ENCODE measurements around the gene NAIF1. TPM values are rescaled to one million over a fixed set of nuclear protein-coding genes. Genes with fewer than 3 reads are reported as not detected.
"Not testable (repeated sequence)": the region's sequence is repeated elsewhere in the genome, so short reads cannot be mapped to it uniquely, and the experiment has no call there.

The NAIF1 gene
- total RNA-seq, 6 experiments from 2014 or later: 8.7 to 11.5 (median 9.8) TPM

DNA sequence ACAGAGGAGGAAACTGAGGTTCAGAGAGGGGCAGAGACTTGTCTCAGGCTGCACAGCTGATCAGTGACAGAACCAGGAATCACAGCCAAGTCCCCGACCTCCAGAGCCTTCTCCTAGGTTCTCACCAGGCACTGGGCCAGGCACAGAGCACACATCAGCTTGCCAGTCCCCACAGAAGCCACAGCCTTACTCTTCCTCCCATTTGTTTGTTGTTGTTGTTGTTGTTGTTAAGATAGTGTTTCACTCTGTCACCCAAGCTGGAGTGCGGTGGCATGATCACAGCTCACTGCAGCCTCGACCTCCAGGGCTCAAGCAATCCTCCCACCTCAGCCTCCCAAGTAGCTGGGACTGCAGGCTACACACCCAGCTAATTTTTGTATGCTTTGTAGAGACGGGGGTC, 41.4 kb downstream of the NAIF1 start:
- Mint-ChIP-seq H3K9me3 (no peaks in the 10 kb centered on the region), H3K27me3 (ENCODE audit: insufficient read depth) (no peaks in the 10 kb centered on the region), H3K27ac (no peak overlapping the region), H3K36me3 (ENCODE audit: low read depth) (no peaks in the 10 kb centered on the region), H3K4me1 (ENCODE audit: low read depth) (peaks cover 14% of the 10 kb centered on the region), H3K4me3 (no peak overlapping the region)
- no peak for DNase-seq
- TF ChIP-seq, protein P1, sequence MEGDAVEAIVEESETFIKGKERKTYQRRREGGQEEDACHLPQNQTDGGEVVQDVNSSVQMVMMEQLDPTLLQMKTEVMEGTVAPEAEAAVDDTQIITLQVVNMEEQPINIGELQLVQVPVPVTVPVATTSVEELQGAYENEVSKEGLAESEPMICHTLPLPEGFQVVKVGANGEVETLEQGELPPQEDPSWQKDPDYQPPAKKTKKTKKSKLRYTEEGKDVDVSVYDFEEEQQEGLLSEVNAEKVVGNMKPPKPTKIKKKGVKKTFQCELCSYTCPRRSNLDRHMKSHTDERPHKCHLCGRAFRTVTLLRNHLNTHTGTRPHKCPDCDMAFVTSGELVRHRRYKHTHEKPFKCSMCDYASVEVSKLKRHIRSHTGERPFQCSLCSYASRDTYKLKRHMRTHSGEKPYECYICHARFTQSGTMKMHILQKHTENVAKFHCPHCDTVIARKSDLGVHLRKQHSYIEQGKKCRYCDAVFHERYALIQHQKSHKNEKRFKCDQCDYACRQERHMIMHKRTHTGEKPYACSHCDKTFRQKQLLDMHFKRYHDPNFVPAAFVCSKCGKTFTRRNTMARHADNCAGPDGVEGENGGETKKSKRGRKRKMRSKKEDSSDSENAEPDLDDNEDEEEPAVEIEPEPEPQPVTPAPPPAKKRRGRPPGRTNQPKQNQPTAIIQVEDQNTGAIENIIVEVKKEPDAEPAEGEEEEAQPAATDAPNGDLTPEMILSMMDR (IDR thresholded peaks at IDR 0.05): no peak

DNA sequence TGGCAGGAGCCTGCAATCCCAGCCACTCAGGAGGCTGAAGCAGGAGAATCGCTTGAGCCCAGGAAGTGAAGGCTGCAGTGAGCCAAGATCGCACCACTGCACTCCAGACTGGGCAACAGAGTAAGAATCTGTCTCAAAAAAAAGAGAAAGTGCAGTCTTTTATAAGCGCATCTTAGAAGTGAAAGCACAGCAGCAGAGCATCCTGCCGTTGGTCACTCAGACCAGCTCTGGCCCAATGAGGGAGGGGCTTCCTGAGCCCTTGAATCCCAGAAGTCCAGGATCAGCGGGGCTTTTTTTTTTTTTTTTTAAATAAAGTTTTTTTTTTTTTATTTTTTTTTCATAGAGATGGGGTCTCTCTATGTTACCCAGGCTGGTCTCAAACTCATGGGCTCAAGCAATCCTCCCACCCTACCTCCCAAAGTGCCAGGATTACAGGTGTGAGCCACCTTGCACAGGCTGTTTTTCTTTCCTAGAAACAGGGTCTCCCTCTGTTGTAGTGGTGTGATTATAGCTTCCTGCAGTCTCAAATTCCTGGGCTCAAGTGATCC, 42.3 kb downstream of the NAIF1 start:
- Mint-ChIP-seq H3K27ac (no peak overlapping the region), H3K9me3 (no peaks in the 10 kb centered on the region), H3K4me1 (ENCODE audit: low read depth) (peaks cover 14% of the 10 kb centered on the region), H3K4me3 (no peak overlapping the region), H3K36me3 (ENCODE audit: low read depth) (no peaks in the 10 kb centered on the region), H3K27me3 (ENCODE audit: insufficient read depth) (no peaks in the 10 kb centered on the region)
- no peak for DNase-seq
- TF ChIP-seq, protein P1 (IDR thresholded peaks at IDR 0.05): no peak

DNA sequence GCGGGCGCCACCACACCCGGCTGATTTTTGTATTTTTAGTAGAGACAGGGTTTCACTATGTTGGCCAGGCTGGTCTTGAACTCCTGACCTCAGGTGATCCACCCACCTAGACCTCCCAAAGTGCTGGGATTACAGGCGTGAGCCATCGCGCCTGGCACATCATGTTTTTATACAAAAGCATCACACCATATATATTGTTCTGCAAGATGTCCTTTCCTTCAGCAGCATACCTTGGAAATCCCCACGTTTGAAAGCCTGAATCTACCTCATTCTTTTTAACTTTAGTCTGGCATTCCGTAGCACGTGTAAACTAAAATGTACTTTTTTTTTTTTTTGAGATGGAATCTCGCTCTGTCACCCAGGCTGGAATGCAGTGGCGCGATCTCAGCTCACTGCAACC, 43.4 kb downstream of the NAIF1 start:
- not testable (repeated sequence) for H3K4me3 Mint-ChIP-seq; DNase-seq; H3K36me3 Mint-ChIP-seq (ENCODE audit: low read depth); H3K9me3 Mint-ChIP-seq; H3K27me3 Mint-ChIP-seq (ENCODE audit: insufficient read depth); H3K27ac Mint-ChIP-seq
- H3K4me1 Mint-ChIP-seq (ENCODE audit: low read depth): peaks cover 14% of the 10 kb centered on the region

DNA sequence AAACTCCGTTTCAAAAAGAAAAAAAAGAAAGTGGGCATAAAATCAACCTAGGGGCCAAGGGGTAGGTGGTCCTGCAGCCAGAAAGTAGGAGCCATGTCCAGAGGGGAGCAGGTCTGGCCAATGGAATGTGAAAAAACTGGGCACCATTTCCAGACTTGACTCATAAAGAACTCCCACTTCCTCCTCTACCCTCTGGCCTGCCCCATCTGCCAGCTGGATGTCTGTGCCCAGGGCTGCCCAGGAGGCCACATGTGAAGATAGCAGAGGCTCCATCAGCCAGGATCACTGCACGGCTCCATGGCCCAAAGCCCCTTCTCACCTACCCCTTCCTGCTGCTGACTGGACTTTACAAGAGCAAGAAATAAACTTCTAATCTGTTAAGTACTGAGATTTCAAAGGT, 44.2 kb downstream of the NAIF1 start:
- Mint-ChIP-seq H3K9me3 (no peaks in the 10 kb centered on the region), H3K27me3 (ENCODE audit: insufficient read depth) (no peaks in the 10 kb centered on the region), H3K27ac (no peak overlapping the region), H3K36me3 (ENCODE audit: low read depth) (no peaks in the 10 kb centered on the region), H3K4me3 (no peak overlapping the region), H3K4me1 (ENCODE audit: low read depth) (peaks cover 14% of the 10 kb centered on the region)
- no peak for DNase-seq
- TF ChIP-seq, protein P1 (IDR thresholded peaks at IDR 0.05): no peak

DNA sequence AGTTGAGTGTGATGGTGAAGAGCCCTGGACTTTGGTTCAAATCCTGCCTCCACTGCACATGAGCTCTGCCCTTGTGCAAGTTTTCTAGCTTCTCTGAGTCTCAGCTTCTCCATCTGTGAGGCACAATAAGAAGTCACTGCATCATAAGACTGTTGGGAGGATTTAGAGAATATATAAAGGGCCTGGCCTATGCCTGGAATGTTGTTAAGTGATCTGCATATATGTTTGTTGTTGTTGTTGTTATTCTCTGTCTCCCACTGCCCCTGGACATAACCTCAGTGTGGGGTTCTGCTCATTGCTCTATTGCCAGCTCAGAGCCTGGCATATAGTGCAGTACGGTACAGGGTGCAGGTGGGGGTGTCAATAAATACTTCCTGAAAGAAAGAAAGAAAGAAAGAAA, 46.0 kb downstream of the NAIF1 start:
- Mint-ChIP-seq H3K27me3 (ENCODE audit: insufficient read depth) (no peaks in the 10 kb centered on the region; the same call in 1 of the 2 replicates), H3K4me1 (ENCODE audit: low read depth) (peaks cover 6% of the 10 kb centered on the region; the same call in 1 of the 2 replicates), H3K36me3 (ENCODE audit: low read depth) (no peaks in the 10 kb centered on the region), H3K4me3 (no peak overlapping the region), H3K27ac (no peak overlapping the region), H3K9me3 (no peaks in the 10 kb centered on the region)
- TF ChIP-seq, protein P1 (IDR thresholded peaks at IDR 0.05): no peak
- DNase-seq: no peak

DNA sequence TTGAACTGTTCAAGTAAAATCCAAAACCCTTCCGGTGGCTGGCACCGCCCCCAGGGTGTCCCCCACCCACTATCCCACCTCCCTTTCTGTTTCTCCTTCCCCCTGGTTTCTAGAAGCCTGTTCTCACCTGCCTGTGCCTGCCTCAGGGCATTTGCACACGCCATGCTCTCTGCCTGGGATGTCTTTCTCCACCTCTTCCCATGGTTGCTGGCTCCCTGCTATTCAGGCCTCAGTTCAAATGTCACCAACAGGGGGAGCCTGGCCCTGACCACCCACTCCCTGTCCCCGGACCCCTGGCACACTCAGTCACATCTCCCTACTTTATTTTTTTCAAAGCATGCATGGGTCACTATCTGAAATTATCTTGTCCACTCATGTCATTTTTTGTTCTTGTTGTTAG, 46.4 kb downstream of the NAIF1 start:
- Mint-ChIP-seq H3K27me3 (ENCODE audit: insufficient read depth) (no peaks in the 10 kb centered on the region; the same call in 1 of the 2 replicates), H3K9me3 (no peaks in the 10 kb centered on the region), H3K4me3 (no peak overlapping the region), H3K36me3 (ENCODE audit: low read depth) (no peaks in the 10 kb centered on the region), H3K27ac (no peak overlapping the region), H3K4me1 (ENCODE audit: low read depth) (peaks cover 6% of the 10 kb centered on the region; the same call in 1 of the 2 replicates)
- no peak for DNase-seq
- TF ChIP-seq, protein P1 (IDR thresholded peaks at IDR 0.05): peak; percentile 60

Measured in HFFc6 (cell line).